Lower leg skin (tissue), 4 donors: ENCODE results near the gene LYSMD3. TPM values are rescaled to one million over a fixed set of nuclear protein-coding genes. Genes with fewer than 3 reads are reported as not detected.

Experiments
- DNase-seq, 2 donors: peaks; one replicate each; pipeline ENCODE4 v3.0.0-alpha.2; 2019; ENCODE audit warnings: low spot score in 2 of 2
- H3K4me3 ChIP-seq: fragments of 200-600 bp; sonication (generic); 2 replicates; pipeline ENCODE4 v1.5.1; 2017; ENCODE audit warnings: mild to moderate bottlenecking, low read depth; ENCODE audit not compliant: poor library complexity, severe bottlenecking
- CTCF ChIP-seq, 3 donors: fragments of 450-650 bp; IDR thresholded peaks; one replicate each; pipeline ENCODE4 v1.5.1; 2016; ENCODE audit warnings: antibody characterized with exemption in 3 of 3, mild to moderate bottlenecking in 3 of 3, moderate library complexity in 2 of 3
- POLR2A ChIP-seq, 2 donors: fragments of 450-650 bp; IDR thresholded peaks; one replicate each; pipeline ENCODE4 v1.6.1; 2016 to 2017; ENCODE audit warnings: antibody characterized with exemption in 2 of 2, mild to moderate bottlenecking in 1 of 2, moderate library complexity in 1 of 2
- WGBS, 2 donors: methylation state at CpG; one replicate each; pipeline ENCODE4 v1.1.5; 2018; 5-methylcytosine and 5-hydroxymethylcytosine counted together
- intact Hi-C: fragments of 100-400 bp; cut with DNase I; formaldehyde crosslinking; loops from one replicate; pipeline ENCODE4 v1.15.0; 2023; ENCODE audit warnings: low total_unique reads
- total RNA-seq, 4 donors: library from RNA; depleted of rRNA; stranded (reverse); fragments of >200 nt; gene quantifications; one replicate each; pipeline ENCODE4 v1.1.0, GENCODE V29; 2016

LYSMD3 gene
- total RNA-seq, 4 donors from 2014 or later = 5.4 to 10.1 (median 7.4) TPM

GRCh38 chr5:90530736-90531487, 1.5 kb upstream of the LYSMD3 start:
- no peak overlapping the region for H3K4me3 ChIP-seq

GRCh38 chr5:90529939-90530677, 724 bp upstream of the LYSMD3 start:
- DNase-seq = peak; percentile 63 to 87
- peak overlapping the region; percentile 88 for H3K4me3 ChIP-seq
- WGBS, 2 donors = 2 to 3% methylated on average over 13 of the region's 13 CpGs
- TF ChIP-seq CTCF (IDR thresholded peaks at IDR 0.05) (no peak), POLR2A (IDR thresholded peaks at IDR 0.05) (no peak)
- intact Hi-C loops = loop anchor here (10.0 kb wide), 1 partner anchor 95 kb away; no protein-coding TSS in a partner anchor

More at GRCh38 chr5:90530736-90531487, 1.5 kb upstream of the LYSMD3 start:
- 45 to 50% methylated on average over 9 of the region's 9 CpGs for WGBS, 2 donors
- no peak for TF ChIP-seq POLR2A (IDR thresholded peaks at IDR 0.05)
- no peak for TF ChIP-seq CTCF (IDR thresholded peaks at IDR 0.05)
- no peak for DNase-seq
- intact Hi-C loops = loop anchor here (10.0 kb wide), 1 partner anchor 96 kb away; no protein-coding TSS in a partner anchor

GRCh38 chr5:90528601-90529193, 687 bp downstream of the LYSMD3 start:
- intact Hi-C loops = no loop called here
- DNase-seq = no peak
- TF ChIP-seq CTCF (IDR thresholded peaks at IDR 0.05) = no peak
- TF ChIP-seq POLR2A (IDR thresholded peaks at IDR 0.05) = no peak
- peak overlapping the region; percentile 97 for H3K4me3 ChIP-seq
- WGBS, 2 donors = 2 to 3% methylated on average over 18 of the region's 18 CpGs

- 96% methylated on average over 7 of the region's 7 CpGs for WGBS, 2 donors
- no peak for DNase-seq
- TF ChIP-seq CTCF (IDR thresholded peaks at IDR 0.05) = no peak
- no peak for TF ChIP-seq POLR2A (IDR thresholded peaks at IDR 0.05)
- H3K4me3 ChIP-seq = no peak overlapping the region
- intact Hi-C loops = no loop called here
These were observed 10.3 kb downstream of the LYSMD3 start for GRCh38 chr5:90519081-90519480.

- no peak for TF ChIP-seq POLR2A (IDR thresholded peaks at IDR 0.05)
- no peak for TF ChIP-seq CTCF (IDR thresholded peaks at IDR 0.05)
- H3K4me3 ChIP-seq = no peak overlapping the region
- no peak for DNase-seq
- intact Hi-C loops = no loop called here
These were observed 10.7 kb downstream of the LYSMD3 start for GRCh38 chr5:90518661-90519060.
